Measurements from ENCODE around the gene EHMT1.
"Not testable (repeated sequence)": the region's sequence is repeated elsewhere in the genome, so short reads cannot be mapped to it uniquely, and the experiment has no call there.

The EHMT1 gene

GRCh38 chr9:137778914-137779313 is 160.1 kb downstream of the EHMT1 start:
- no peak for DNase-seq (ENCODE audit: extremely low read depth, low read depth)
- no peak for TF ChIP-seq CTCF (IDR thresholded peaks at IDR 0.05; ENCODE audit: low read depth, low read length)

DNA sequence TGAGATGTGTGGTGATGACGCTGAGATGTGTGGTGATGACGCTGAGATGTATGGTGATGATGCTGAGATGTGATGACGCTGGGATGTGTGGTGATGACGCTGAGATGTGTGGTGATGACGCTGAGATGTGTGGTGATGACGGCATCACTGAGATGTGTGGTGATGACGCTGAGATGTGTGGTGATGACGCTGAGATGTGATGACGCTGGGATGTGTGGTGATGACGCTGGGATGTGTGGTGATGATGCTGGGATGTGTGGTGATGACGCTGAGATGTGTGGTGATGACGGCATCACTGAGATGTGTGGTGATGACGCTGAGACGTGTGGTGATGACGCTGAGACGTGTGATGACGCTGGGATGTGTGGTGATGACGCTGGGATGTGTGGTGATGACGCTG is 161.2 kb downstream of the EHMT1 start:
- not testable (repeated sequence) for DNase-seq (ENCODE audit: extremely low read depth, low read depth)

GRCh38 chr9:137781906-137782585 is 163.2 kb downstream of the EHMT1 start:
- DNase-seq (ENCODE audit: extremely low read depth, low read depth) = no peak
- no peak for TF ChIP-seq CTCF (IDR thresholded peaks at IDR 0.05; ENCODE audit: low read depth, low read length)

DNA sequence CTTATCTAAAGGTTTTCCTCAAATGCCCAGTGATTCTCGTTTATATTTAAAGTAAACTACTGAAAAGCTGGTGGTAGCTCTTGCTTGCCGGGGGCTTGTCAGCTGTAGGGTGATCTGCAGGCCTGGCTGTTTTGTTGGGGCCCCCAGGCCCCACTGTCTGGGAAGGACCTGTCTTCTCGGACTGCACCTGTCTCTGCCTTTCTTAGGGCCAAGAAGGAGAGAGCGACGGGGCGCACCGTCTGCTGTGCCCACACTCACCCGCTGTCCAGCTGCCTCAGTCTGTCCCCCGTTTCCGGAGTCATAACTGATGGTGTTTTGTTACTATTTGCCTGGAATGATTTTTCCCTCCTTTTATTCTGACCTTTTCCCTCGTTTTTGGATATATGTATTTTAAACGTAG is 164.7 kb downstream of the EHMT1 start:
- no peak for DNase-seq (ENCODE audit: extremely low read depth, low read depth)
- TF ChIP-seq CTCF (IDR thresholded peaks at IDR 0.05; ENCODE audit: low read depth, low read length) = no peak

DNA sequence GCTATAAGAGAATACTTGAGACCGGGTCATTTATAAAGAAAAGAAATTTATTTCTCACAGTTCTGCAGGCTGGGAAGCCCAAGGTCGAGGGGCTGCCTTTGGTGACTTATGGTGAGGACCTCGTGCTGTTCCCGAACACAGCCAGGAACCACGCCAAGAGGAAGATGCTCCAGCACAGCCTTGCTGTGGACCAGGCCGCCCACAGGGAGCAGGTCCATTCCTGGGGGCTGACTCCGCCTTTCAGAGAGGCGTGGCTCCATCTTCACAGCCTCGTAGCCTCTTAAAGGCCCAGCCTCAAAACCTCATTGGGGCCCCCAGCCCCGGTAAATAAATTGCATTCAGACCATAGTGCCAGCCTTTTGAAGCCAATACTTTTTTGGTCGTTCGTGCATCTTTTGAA is 165.2 kb downstream of the EHMT1 start:
- no peak for DNase-seq (ENCODE audit: extremely low read depth, low read depth)

GRCh38 chr9:137784641-137785513 is 166.1 kb downstream of the EHMT1 start:
- DNase-seq (ENCODE audit: extremely low read depth, low read depth) = no peak
- no peak for TF ChIP-seq CTCF (IDR thresholded peaks at IDR 0.05; ENCODE audit: low read depth, low read length)

More for the DNA sequence above, 165.2 kb downstream of the EHMT1 start:
- no peak for TF ChIP-seq CTCF (IDR thresholded peaks at IDR 0.05; ENCODE audit: low read depth, low read length)

DNA sequence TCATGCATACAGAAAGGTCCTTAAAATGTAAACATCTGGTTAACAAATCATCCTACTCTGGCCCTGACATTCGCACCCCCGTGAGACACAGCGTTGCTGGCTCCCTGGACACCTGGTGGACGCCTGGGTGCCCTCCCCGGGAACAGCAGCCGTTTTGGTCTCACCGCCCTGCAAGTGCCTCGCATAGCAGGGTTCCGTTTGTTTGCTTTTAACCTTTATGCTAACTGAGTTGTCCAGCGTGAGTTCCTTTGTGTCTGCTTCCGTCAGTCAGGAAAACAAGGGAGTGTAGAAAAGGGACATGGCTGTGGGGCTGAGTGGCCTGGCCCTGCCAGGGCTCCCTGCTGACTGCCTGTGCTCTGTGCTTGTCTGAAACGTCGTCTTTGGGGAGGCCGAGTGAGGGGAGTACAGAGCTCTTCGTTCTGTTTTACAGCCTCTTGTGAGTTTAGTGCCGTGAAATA is 166.9 kb downstream of the EHMT1 start:
- TF ChIP-seq CTCF (IDR thresholded peaks at IDR 0.05; ENCODE audit: low read depth, low read length) = no peak
- no peak for DNase-seq (ENCODE audit: extremely low read depth, low read depth)
